NCI-H1436 (cell line): Measurements from ENCODE around the gene PLXNB1.

Experiments used
- DNase-seq: peaks from one replicate; lab custom pipeline; 2025; lab: John Stamatoyannopoulos, UW

The PLXNB1 gene

GRCh38 chr3:48419149-48419548 lies 10.7 kb downstream of the PLXNB1 start:
- DNase-seq: no peak

GRCh38 chr3:48418651-48419050 lies 11.2 kb downstream of the PLXNB1 start:
- DNase-seq: no peak

- DNase-seq: no peak
Observed at GRCh38 chr3:48418140-48418539, 11.7 kb downstream of the PLXNB1 start.

GRCh38 chr3:48417529-48418108 lies 12.3 kb downstream of the PLXNB1 start:
- DNase-seq: no peak

DNA sequence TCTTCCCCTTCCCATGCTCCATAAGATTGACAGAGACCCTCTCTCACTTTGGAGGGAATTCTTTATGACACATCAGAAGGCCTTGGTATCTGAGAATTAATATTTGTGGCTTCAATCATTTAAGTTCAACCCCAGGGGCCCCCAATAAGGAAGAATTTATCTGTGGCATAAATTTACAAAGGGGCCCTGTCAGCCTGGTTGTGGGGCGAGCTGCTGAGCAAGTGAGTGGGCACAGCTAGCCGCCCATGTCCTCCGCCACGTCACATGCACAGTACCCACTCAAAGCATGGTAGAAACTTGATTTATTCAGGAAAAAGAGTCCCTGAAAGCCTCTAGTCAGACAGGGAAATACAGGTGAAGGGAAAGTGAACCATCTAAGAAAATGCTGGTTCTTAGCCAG lies 13.3 kb downstream of the PLXNB1 start:
- no peak for DNase-seq

DNA sequence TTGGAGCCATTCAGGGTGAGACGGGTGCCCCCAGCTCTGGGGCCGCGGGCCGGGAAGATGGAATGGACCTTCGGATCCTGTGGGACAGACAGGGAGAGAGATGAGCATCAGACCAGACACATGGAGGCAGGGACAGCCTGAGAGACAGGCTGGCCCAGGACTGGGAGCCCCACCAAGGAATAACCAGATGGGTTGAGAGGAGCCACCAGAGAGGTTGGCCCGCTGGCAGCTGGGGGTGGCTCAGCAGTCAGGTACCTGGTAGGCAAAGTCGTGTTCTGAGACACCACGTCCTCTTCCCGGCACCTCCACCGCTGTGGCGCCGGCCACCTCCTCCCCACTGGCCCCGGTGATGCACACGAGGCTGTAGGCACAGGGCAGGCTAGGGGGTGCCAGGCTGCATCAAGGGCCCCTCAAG lies 13.8 kb downstream of the PLXNB1 start:
- no peak for DNase-seq

GRCh38 chr3:48415251-48415953 lies 14.5 kb downstream of the PLXNB1 start:
- no peak for DNase-seq

- no peak for DNase-seq
Observed at GRCh38 chr3:48414376-48415250, 15.3 kb downstream of the PLXNB1 start.

- DNase-seq: no peak
Observed at GRCh38 chr3:48413611-48414010, 16.3 kb downstream of the PLXNB1 start.

- no peak for DNase-seq
Observed at GRCh38 chr3:48413086-48413485, 16.8 kb downstream of the PLXNB1 start.

DNA sequence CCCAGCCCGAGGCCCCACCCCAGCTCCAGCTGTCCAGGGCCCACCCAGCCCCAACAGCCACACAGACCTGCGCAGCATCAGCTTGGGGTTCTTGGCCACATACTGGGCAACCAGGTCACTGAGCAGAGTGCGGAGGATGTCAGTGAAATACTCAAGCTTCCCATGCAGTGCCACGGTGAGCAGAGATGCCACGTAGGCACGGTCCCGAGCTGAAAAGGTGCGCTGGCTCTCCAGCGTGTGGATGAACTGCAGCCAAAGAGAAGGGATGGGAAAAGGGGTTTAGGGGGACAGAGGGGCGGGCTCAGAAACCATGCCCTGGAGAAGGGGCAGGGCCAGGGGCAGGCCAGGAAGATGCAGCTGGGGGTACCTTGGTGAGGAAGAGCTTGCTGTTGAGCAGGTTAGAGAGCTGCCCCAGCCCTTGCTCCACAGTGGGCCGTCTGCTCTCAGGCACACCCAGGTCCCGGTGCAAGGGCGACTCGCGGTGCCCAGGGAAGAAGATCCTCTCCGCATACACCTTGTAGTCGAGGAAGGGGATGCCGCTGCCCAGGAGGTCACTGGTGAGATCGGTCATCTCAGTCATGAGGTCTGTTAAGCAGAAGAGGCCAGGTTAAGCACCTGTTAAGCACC lies 17.4 kb downstream of the PLXNB1 start:
- no peak for DNase-seq

DNA sequence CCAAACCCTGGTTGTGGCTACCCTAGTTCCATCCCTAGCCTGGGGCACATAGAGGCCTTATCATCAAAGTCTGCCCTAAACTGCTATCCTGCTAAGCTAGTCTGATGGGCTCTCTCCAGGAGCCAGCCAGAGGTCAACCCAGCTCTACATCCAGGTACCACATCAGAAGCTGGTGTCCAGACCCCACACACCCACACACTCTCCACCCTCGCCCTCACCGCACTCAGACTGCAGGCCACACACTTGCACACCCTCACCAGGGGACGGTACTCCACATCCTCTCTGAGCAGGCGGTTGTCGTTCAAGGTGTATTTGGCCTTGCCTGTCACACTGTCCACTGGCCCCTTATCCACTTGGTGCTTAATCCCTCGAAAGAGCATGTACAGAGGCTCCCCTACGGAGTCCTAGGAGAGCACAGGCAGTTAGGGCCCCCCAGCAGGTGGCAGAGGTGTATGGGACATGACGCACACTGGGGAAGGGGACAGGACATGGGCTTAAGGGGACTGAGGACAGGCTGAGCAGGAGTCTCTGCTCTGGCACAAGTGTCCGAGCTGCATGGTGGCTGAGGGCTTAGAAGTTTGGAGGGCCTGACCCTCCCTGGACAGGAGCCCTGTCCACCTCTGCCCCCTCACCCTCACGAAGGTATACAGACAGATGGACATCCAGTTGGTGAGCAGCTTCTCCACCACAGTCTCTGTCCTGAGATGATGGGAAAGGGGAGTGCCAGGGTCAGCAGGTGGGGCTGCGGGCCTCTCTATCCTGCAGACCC lies 18.1 kb downstream of the PLXNB1 start:
- no peak for DNase-seq

DNA sequence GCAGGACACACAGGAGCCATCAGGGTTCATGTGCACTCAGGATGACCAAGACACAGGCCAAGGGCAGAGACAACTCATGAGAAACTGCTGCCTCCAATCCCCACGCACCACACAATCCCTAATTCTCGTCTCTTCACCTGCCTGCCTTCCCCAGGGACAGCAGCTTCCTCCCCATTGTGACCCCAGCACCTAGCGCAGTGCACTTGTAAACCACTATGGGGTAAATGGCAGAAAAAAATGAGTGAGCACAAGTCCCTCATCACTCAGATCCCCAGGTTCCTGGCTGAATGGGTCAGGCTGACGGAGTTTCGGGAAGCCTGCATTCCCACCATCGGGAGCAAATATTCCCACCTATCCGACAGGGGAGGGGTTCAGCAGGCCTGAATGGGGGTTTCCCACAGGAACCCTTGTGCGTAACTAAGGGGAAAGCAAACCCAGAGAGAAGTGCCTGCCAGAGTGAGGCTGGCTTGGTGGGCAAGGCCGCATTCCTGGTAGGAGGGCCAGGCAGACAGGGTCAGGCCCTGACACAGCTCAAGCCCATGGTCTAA lies 18.8 kb downstream of the PLXNB1 start:
- no peak for DNase-seq

GRCh38 chr3:48410205-48411040 lies 19.5 kb downstream of the PLXNB1 start:
- DNase-seq: no peak

DNA sequence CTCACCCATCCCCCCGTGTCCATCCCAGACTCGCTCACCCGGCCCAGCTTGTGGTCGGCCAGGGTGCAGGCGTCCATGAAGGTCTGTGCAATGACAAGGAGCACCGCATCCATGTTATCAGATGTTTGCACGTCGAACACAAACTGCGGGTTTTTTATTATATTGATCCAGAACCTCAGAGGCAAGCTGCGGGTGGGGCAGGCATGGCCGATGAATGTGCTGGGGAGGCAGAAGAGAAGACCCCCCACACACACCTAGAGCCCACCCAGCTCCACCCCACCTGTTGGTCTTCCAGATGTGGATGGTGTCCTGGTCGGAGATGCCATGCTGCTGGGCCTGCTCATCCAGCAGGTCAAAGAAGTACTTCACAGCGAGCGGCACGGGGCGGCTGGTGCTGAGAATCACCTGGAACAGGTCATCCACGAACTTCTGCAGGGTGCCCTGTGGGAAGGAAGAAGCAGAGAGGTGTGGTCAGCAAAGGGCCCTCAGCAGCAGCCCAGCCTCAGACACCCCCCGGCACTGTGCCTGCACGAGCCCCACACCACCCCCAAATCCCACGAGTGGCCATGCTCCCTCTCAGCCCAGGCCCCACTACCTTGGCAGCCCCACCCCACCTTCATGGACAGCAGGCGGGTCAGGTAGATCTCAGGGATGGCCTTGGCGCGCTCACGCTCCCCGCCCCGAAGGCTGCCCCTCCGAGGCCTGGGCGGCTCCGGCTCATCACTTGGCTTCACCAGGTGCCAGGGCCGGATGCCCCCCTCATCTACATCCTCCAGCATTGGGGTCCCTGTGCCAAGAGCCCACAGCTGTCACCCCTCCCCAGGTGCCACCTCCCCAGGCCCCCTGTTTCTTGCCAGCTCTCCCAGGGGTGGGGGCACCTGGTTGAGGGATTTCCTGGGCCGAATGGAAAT lies 20.3 kb downstream of the PLXNB1 start:
- no peak for DNase-seq

DNA sequence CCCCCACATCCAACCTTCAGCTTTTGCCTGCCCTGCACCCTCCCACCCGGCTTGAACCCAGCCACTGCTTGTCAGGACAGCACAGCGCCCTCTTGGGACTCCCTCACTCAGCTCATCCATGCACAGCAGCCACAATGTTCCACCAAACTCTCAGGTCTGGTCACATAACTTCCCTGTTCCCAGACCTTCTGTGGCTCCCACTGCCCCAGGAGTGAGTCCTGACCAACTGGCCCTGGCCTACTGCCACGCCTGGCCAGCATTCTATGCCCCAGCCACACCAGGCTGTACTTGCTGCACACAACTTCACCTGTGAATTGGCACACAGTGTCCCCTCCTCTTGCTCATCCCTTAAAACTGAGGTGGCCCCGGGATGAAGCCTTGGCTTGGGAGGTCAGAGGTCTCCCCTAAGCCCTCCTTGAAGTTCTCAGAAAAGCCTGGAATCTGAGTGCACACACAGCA lies 21.0 kb downstream of the PLXNB1 start:
- DNase-seq: no peak

DNA sequence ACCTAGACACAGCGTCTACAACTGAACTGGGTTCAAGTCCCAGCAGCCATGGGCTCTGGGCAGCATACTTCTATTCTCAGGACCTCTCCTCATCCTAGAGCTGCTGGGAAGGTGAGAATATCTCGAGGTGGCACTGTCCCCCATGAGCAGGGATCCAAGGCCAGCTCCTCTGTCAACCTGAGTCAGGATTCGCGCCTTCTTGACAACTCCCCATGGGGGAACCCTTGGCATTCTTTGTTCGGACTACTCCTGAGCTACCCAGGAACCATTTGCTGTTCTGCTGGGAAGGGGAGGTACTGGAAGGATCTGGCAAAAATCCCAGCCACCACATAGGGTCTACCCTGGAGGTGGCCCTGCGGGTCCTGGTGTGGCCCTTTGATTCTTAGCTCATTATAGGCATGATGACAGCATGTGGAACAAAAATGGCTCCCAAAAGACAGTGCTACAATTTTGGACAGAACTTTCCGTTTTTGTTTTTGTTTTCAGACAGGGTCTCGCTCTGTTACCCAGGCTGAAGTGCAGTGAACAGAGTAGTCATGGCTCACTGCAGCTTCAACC lies 22.3 kb downstream of the PLXNB1 start:
- no peak for DNase-seq

- DNase-seq: no peak
Observed at GRCh38 chr3:48406443-48407431, 23.1 kb downstream of the PLXNB1 start.
